ENCODE data around the gene SLC49A4. TPM values are rescaled to one million over a fixed set of nuclear protein-coding genes. Genes with fewer than 3 reads are reported as not detected.

The SLC49A4 gene
- total and polyA plus RNA-seq, 2 of the 13 experiments (the other 11 are each of a cell fraction or from before 2014, with no cell fraction given): 6.5 to 16.3 TPM

DNA sequence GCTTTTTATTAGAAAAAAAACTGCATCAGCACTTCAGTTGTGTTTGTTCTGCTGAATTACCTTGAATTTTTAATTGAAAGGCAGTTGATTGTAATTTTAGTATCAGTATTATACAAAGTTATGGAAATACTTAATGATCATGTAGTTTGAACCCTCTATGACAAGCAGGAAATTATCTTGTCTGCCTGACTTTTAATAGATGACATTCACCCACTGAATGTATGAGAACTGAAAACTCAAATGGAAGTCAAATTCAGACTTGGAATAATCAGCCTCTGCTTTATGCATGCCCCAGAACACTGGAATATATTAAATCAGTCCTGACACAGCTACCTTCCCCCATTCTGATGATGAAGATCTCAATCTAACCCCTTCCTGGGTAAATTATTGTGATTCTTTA is 73.5 kb downstream of the SLC49A4 start:
- DNase-seq (ENCODE audit: low spot score): no peak
- no peak for FAIRE-seq
- Histone ChIP-seq H3K27me3 (ENCODE audit: control insufficient read depth in 1 of 2, insufficient read depth in 2 of 2, low read length in 2 of 2) (no peaks in the 10 kb centered on the region), H3K9me3 (ENCODE audit: low read length) (no peaks in the 10 kb centered on the region), H4K20me1 (ENCODE audit: insufficient read depth, low read length) (no peaks in the 10 kb centered on the region), H3K4me2 (ENCODE audit: low read depth, low read length) (no peak overlapping the region), H2AFZ (ENCODE audit: low read length) (no peak overlapping the region), H3K9ac (ENCODE audit: insufficient read depth, low read depth, low read length) (no peak overlapping the region), H3K27ac (ENCODE audit: extremely low read length, insufficient read depth, low read length) (no peak overlapping the region), H3K79me2 (ENCODE audit: insufficient read depth, low read length) (no peaks in the 10 kb centered on the region), H3K4me3 (replicated peaks in 1 of 3; ENCODE audit: insufficient read depth in 1 of 3, low read depth in 2 of 3, low read length in 3 of 3) (no peak overlapping the region), H3K4me1 (ENCODE audit: insufficient read depth, low read length) (no peaks in the 10 kb centered on the region), H3K36me3 (replicated peaks in 1 of 2; ENCODE audit: control insufficient read depth in 1 of 2, insufficient read depth in 2 of 2, low read length in 2 of 2) (no peaks in the 10 kb centered on the region; a peak in 1 of 5 replicates)
- TF ChIP-seq, protein P1, sequence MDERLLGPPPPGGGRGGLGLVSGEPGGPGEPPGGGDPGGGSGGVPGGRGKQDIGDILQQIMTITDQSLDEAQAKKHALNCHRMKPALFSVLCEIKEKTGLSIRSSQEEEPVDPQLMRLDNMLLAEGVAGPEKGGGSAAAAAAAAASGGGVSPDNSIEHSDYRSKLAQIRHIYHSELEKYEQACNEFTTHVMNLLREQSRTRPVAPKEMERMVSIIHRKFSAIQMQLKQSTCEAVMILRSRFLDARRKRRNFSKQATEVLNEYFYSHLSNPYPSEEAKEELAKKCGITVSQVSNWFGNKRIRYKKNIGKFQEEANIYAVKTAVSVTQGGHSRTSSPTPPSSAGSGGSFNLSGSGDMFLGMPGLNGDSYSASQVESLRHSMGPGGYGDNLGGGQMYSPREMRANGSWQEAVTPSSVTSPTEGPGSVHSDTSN (CRISPR knock-in tag; IDR thresholded peaks at IDR 0.05): no peak
- TF ChIP-seq ZMYM3 (CRISPR knock-in tag; IDR thresholded peaks at IDR 0.05): no peak
- TF ChIP-seq ZMAT3 (CRISPR knock-in tag; conservative IDR thresholded peaks at IDR 0.05): no peak
- TF ChIP-seq RFXANK (CRISPR knock-in tag; IDR thresholded peaks at IDR 0.05): no peak
- TF ChIP-seq, protein P2, sequence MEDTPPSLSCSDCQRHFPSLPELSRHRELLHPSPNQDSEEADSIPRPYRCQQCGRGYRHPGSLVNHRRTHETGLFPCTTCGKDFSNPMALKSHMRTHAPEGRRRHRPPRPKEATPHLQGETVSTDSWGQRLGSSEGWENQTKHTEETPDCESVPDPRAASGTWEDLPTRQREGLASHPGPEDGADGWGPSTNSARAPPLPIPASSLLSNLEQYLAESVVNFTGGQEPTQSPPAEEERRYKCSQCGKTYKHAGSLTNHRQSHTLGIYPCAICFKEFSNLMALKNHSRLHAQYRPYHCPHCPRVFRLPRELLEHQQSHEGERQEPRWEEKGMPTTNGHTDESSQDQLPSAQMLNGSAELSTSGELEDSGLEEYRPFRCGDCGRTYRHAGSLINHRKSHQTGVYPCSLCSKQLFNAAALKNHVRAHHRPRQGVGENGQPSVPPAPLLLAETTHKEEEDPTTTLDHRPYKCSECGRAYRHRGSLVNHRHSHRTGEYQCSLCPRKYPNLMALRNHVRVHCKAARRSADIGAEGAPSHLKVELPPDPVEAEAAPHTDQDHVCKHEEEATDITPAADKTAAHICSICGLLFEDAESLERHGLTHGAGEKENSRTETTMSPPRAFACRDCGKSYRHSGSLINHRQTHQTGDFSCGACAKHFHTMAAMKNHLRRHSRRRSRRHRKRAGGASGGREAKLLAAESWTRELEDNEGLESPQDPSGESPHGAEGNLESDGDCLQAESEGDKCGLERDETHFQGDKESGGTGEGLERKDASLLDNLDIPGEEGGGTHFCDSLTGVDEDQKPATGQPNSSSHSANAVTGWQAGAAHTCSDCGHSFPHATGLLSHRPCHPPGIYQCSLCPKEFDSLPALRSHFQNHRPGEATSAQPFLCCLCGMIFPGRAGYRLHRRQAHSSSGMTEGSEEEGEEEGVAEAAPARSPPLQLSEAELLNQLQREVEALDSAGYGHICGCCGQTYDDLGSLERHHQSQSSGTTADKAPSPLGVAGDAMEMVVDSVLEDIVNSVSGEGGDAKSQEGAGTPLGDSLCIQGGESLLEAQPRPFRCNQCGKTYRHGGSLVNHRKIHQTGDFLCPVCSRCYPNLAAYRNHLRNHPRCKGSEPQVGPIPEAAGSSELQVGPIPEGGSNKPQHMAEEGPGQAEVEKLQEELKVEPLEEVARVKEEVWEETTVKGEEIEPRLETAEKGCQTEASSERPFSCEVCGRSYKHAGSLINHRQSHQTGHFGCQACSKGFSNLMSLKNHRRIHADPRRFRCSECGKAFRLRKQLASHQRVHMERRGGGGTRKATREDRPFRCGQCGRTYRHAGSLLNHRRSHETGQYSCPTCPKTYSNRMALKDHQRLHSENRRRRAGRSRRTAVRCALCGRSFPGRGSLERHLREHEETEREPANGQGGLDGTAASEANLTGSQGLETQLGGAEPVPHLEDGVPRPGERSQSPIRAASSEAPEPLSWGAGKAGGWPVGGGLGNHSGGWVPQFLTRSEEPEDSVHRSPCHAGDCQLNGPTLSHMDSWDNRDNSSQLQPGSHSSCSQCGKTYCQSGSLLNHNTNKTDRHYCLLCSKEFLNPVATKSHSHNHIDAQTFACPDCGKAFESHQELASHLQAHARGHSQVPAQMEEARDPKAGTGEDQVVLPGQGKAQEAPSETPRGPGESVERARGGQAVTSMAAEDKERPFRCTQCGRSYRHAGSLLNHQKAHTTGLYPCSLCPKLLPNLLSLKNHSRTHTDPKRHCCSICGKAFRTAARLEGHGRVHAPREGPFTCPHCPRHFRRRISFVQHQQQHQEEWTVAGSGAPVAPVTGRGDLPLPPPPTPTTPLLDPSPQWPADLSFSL (CRISPR knock-in tag; IDR thresholded peaks at IDR 0.05): no peak
- TF ChIP-seq SATB2 (CRISPR knock-in tag; IDR thresholded peaks at IDR 0.05): no peak
- no peak for TF ChIP-seq FIP1L1 (IDR thresholded peaks at IDR 0.05; ENCODE audit: borderline replicate concordance, insufficient read depth, low read depth, low read length)
- TF ChIP-seq, protein P3, sequence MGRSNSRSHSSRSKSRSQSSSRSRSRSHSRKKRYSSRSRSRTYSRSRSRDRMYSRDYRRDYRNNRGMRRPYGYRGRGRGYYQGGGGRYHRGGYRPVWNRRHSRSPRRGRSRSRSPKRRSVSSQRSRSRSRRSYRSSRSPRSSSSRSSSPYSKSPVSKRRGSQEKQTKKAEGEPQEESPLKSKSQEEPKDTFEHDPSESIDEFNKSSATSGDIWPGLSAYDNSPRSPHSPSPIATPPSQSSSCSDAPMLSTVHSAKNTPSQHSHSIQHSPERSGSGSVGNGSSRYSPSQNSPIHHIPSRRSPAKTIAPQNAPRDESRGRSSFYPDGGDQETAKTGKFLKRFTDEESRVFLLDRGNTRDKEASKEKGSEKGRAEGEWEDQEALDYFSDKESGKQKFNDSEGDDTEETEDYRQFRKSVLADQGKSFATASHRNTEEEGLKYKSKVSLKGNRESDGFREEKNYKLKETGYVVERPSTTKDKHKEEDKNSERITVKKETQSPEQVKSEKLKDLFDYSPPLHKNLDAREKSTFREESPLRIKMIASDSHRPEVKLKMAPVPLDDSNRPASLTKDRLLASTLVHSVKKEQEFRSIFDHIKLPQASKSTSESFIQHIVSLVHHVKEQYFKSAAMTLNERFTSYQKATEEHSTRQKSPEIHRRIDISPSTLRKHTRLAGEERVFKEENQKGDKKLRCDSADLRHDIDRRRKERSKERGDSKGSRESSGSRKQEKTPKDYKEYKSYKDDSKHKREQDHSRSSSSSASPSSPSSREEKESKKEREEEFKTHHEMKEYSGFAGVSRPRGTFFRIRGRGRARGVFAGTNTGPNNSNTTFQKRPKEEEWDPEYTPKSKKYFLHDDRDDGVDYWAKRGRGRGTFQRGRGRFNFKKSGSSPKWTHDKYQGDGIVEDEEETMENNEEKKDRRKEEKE (IDR thresholded peaks at IDR 0.05): no peak
- TF ChIP-seq NAIF1 (CRISPR knock-in tag; IDR thresholded peaks at IDR 0.05; ENCODE audit: borderline replicate concordance): no peak
- no peak for TF ChIP-seq ZFY (CRISPR knock-in tag; IDR thresholded peaks at IDR 0.05)
- CTCF ChIA-PET (ENCODE audit: low intra/inter-chr PET ratio, low total read pairs): no interaction called here
- in situ Hi-C loops (cut with HindIII; ENCODE audit: extremely low pct_ligation_motif_present, low pct_unique_long_range_greater_than_20kb): no loop called here
- intact Hi-C loops (cut with micrococcal nuclease; ENCODE audit: unreplicated experiment): no loop called here
- ATAC-seq: no peak
- BruUV-seq (replicated peaks): no TSS peak
- POLR2A ChIA-PET: no interaction called here

Measured in HepG2 (cell line).